GM12873 (cell line): ENCODE data around the gene MYO1A.

Experiments used
- CTCF ChIP-seq: IDR thresholded peaks from 2 replicates; pipeline ENCODE4 v1.5.1; 2012; ENCODE audit warnings: low read depth, mild to moderate bottlenecking, moderate library complexity, low read length, control low read depth; ENCODE audit not compliant: insufficient read depth; ENCODE audit errors: missing control alignments

MYO1A gene

GRCh38 chr12:57027805-57028153 lies 22.1 kb downstream of the MYO1A start:
- TF ChIP-seq CTCF, result no peak

- TF ChIP-seq CTCF, result no peak
Measured at GRCh38 chr12:57027011-57027804, 22.7 kb downstream of the MYO1A start.

- no peak for TF ChIP-seq CTCF
Measured at GRCh38 chr12:57025196-57025595, 24.7 kb downstream of the MYO1A start.

GRCh38 chr12:57019983-57020719 lies 29.8 kb downstream of the MYO1A start:
- no peak for TF ChIP-seq CTCF

- no peak for TF ChIP-seq CTCF
Measured at GRCh38 chr12:57018906-57019305, 31.0 kb downstream of the MYO1A start.

GRCh38 chr12:57016348-57016747 lies 33.6 kb downstream of the MYO1A start, which contains the start of gene TAC3:
TSS of gene TAC3 (minus strand) at chr12:57016529. CDS start at chr12:57015797, 732 bp downstream.
- TF ChIP-seq CTCF, result no peak
